ENCODE results near the gene KRTCAP2.

- TF ChIP-seq CTCF (conservative IDR thresholded peaks at IDR 0.05; ENCODE audit: low read depth, low read length) (no peak), EZH2 (IDR thresholded peaks at IDR 0.05; ENCODE audit: borderline replicate concordance, low read depth, low read length, poor library complexity, severe bottlenecking) (no peak)
Measured at GRCh38 chr1:155121249-155121648, 51.9 kb downstream of the KRTCAP2 start.

Data from A673 (cell line).